SK-N-MC (cell line): ENCODE measurements around the gene CHST9.

ENCODE experiments used
- EZH2 ChIP-seq: fragments of 200-600 bp; sonication (generic); IDR thresholded peaks from one replicate; pipeline ENCODE4 v1.6.1; 2017; ENCODE audit warnings: antibody characterized with exemption
- FOXP2 ChIP-seq: optimal IDR thresholded peaks from 2 replicates; pipeline ENCODE3; 2011; ENCODE audit warnings: mild to moderate bottlenecking, moderate library complexity; ENCODE audit not compliant: insufficient read depth; ENCODE audit errors: extremely low read length, control extremely low read depth
- POLR2AphosphoS5 ChIP-seq: IDR thresholded peaks from 2 replicates; pipeline ENCODE4 v1.6.1; 2012; ENCODE audit warnings: mild to moderate bottlenecking, low read depth, low read length, borderline replicate concordance

DNA sequence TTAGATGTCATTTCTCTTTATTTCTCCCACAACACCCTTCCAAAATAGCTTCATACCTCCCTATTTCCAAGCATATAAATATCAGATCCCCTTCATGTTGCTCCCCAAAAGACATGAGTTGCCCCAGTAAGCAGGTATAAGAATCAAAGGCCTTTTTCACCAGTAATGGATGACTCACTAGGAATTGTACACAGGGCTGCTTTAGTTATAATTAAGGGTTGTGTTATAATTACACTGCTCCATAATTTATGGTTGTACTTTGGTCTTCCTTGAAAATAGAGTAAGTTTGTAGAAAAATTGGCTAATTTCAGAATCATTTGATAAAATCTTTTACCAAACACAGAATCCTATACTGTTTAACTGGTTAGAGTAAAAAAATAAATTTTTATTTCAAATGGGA, 310.8 kb downstream of the CHST9 start:
- TF ChIP-seq EZH2 (no peak), POLR2AphosphoS5 (no peak), FOXP2 (no peak)
